Activated B cell treated with CpG ODN at 0.5 μM for 24 hours (primary cell): Measurements from ENCODE around the gene BAHCC1. TPM values are rescaled to one million over a fixed set of nuclear protein-coding genes. Genes with fewer than 3 reads are reported as not detected.

Experiments used
- ATAC-seq: fragments of 200-7000 bp; cut with Tn5 transposase; one replicate; pipeline ENCODE4 v1.10.0; 2021; ENCODE audit warnings: low read depth, mild to moderate bottlenecking, moderate library complexity
- CTCF ChIA-PET: fragments of 350-600 bp; sonication (Branson Sonifier 250); formaldehyde crosslinking; loops from one replicate; lab custom pipeline; 2021; ENCODE audit warnings: antibody characterized with exemption; lab: Charles Lee
- POLR2A ChIA-PET: fragments of 350-600 bp; sonication (Branson Sonifier 250); formaldehyde crosslinking; loops from one replicate; lab custom pipeline; 2021; ENCODE audit warnings: antibody characterized with exemption; lab: Charles Lee
- DNase-seq: peaks from one replicate; pipeline ENCODE4 v3.0.0; 2022
- H3K27ac Mint-ChIP-seq: one replicate; pipeline ENCODE4 v1.8.0; 2020; ENCODE audit warnings: mixed read lengths
- H3K27me3 Mint-ChIP-seq: one replicate; pipeline ENCODE4 v1.8.0; 2021; ENCODE audit warnings: mixed read lengths
- H3K36me3 Mint-ChIP-seq: one replicate; pipeline ENCODE4 v1.8.0; 2021; ENCODE audit warnings: low read depth, mixed read lengths
- H3K4me1 Mint-ChIP-seq: one replicate; pipeline ENCODE4 v1.8.0; 2021; ENCODE audit warnings: mixed read lengths
- H3K4me3 Mint-ChIP-seq: one replicate; pipeline ENCODE4 v1.8.0; 2020; ENCODE audit warnings: mild to moderate bottlenecking, mixed read lengths
- H3K9me3 Mint-ChIP-seq: one replicate; pipeline ENCODE4 v1.8.0; 2020; ENCODE audit warnings: mixed read lengths
- CTCF ChIP-seq: fragments of 200-600 bp; IDR thresholded peaks from one replicate; pipeline ENCODE4 v1.8.0; 2022; ENCODE audit warnings: antibody characterized with exemption, mild to moderate bottlenecking
- intact Hi-C: fragments of 100-400 bp; cut with micrococcal nuclease; formaldehyde crosslinking; loops from one replicate; pipeline ENCODE4 v1.15.1; 2024
- total RNA-seq: library from RNA; stranded (reverse); gene quantifications from 2 replicates; pipeline ENCODE4 v1.2.3, GENCODE V29; 2022

Gene BAHCC1
- total RNA-seq, 1 donor from 2014 or later = 0.13 TPM

GRCh38 chr17:81380666-81381518 lies 14.4 kb upstream of the BAHCC1 start:
- H3K27me3 Mint-ChIP-seq = peaks cover 22% of the 10 kb centered on the region
- CTCF ChIA-PET = no interaction called here
- no peak overlapping the region for H3K27ac Mint-ChIP-seq
- no peaks in the 10 kb centered on the region for H3K36me3 Mint-ChIP-seq
- ATAC-seq = no peak
- no peak for TF ChIP-seq CTCF
- intact Hi-C loops = no loop called here
- no peaks in the 10 kb centered on the region for H3K4me1 Mint-ChIP-seq
- H3K9me3 Mint-ChIP-seq = no peaks in the 10 kb centered on the region
- no peak for DNase-seq
- H3K4me3 Mint-ChIP-seq = no peak overlapping the region
- POLR2A ChIA-PET = no interaction called here

GRCh38 chr17:81381632-81382577 lies 13.4 kb upstream of the BAHCC1 start:
- intact Hi-C loops = no loop called here
- Mint-ChIP-seq H3K4me3 (no peak overlapping the region), H3K9me3 (no peaks in the 10 kb centered on the region), H3K27ac (no peak overlapping the region), H3K36me3 (no peaks in the 10 kb centered on the region), H3K27me3 (peaks cover 24% of the 10 kb centered on the region), H3K4me1 (no peaks in the 10 kb centered on the region)
- no peak for TF ChIP-seq CTCF
- ChIA-PET CTCF (no interaction called here), POLR2A (no interaction called here)
- DNase-seq (no peak), ATAC-seq (no peak)

- no peak for TF ChIP-seq CTCF
- ChIA-PET POLR2A (no interaction called here), CTCF (no interaction called here)
- no peak for DNase-seq
- ATAC-seq = no peak
- no peak overlapping the region for H3K27ac Mint-ChIP-seq
- H3K4me3 Mint-ChIP-seq = no peak overlapping the region
- H3K36me3 Mint-ChIP-seq = no peaks in the 10 kb centered on the region
- intact Hi-C loops = no loop called here
- H3K27me3 Mint-ChIP-seq = peaks cover 24% of the 10 kb centered on the region
- no peaks in the 10 kb centered on the region for H3K9me3 Mint-ChIP-seq
- H3K4me1 Mint-ChIP-seq = no peaks in the 10 kb centered on the region
These were observed 12.4 kb upstream of the BAHCC1 start for GRCh38 chr17:81382851-81383250.

GRCh38 chr17:81383504-81384421 lies 11.5 kb upstream of the BAHCC1 start:
- Mint-ChIP-seq H3K4me3 (no peak overlapping the region), H3K36me3 (no peaks in the 10 kb centered on the region), H3K4me1 (no peaks in the 10 kb centered on the region), H3K27me3 (peaks cover 29% of the 10 kb centered on the region), H3K9me3 (no peaks in the 10 kb centered on the region), H3K27ac (no peak overlapping the region)
- no peak for DNase-seq
- POLR2A ChIA-PET = interaction anchor here (0.6 kb wide), 1 partner anchor 198 kb away, joined by 5 read pairs; no protein-coding TSS in a partner anchor
- intact Hi-C loops = no loop called here
- CTCF ChIA-PET = no interaction called here
- no peak for TF ChIP-seq CTCF
- no peak for ATAC-seq
